ENCODE results near the gene CD93. TPM values are rescaled to one million over a fixed set of nuclear protein-coding genes. Genes with fewer than 3 reads are reported as not detected.

The CD93 gene
- polyA plus RNA-seq, 2 of the 4 experiments (the other 2 are of a cell fraction), result not detected

DNA sequence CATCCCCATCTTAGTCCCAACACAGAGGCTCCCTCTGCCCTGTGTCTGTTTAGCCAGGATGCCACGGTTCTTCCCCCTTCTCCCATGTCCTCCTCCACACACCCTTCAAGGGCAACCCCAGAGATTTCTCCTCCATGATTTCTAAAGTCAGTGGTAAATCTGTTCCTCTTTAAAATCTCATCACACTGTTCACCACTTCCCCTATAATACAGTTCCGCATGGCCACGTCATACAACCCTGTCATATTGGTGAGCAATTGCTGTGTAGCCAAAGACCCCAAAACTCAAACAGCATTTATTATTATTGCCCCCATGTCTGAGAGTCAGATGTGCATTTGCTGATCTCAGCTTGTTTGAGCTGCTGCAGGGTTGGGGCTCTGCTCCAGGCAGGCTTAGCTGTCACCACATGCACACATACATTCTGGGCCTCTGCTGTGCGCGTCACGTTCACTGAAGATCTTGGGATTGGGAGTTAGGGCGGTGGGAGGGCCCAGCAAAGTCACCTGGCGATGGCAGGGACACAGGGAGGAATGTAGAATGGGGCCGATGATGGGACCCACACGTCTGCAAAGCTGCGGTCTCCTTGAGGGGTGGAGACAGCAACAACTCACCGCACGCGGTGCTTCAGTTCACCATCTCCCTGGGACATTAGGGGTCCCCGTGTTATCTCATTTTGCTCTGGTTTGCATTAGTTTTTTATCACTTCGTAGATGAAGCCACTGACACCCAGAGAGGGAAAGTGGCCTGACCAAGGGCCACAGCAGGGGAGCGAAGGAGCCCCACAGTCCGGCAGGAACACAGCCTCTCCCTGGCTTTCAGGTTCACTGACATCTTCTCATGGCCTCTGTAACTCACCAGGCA is 36.9 kb upstream of the CD93 start:
- Histone ChIP-seq H3K9me3 (no peaks in the 10 kb centered on the region), H3K27ac (no peak overlapping the region), H3K4me1 (no peaks in the 10 kb centered on the region), H3K4me2 (no peak overlapping the region), H3K4me3 (no peak overlapping the region)
- ATAC-seq, result no peak
- ChIA-PET POLR2A (no interaction called here), CTCF (interaction anchor here (0.6 to 0.9 kb wide), 2 partner anchors 11 to 121 kb away, joined by 3 read pairs; no protein-coding TSS in a partner anchor)
- no peak for DNase-seq (ENCODE audit: low read depth in 1 of 2, low spot score in 1 of 2)
- no peak for FAIRE-seq
- WGBS (ENCODE audit: missing lambda C conversion rate), result 70% methylated on average over 16 of the region's 18 CpGs
- TF ChIP-seq MAFK (IDR thresholded peaks at IDR 0.05; ENCODE audit: partially characterized antibody), result peak; percentile 53
- TF ChIP-seq, protein P1, sequence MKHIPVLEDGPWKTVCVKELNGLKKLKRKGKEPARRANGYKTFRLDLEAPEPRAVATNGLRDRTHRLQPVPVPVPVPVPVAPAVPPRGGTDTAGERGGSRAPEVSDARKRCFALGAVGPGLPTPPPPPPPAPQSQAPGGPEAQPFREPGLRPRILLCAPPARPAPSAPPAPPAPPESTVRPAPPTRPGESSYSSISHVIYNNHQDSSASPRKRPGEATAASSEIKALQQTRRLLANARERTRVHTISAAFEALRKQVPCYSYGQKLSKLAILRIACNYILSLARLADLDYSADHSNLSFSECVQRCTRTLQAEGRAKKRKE (CRISPR knock-in tag; IDR thresholded peaks at IDR 0.05; ENCODE audit: low read depth), result no peak

DNA sequence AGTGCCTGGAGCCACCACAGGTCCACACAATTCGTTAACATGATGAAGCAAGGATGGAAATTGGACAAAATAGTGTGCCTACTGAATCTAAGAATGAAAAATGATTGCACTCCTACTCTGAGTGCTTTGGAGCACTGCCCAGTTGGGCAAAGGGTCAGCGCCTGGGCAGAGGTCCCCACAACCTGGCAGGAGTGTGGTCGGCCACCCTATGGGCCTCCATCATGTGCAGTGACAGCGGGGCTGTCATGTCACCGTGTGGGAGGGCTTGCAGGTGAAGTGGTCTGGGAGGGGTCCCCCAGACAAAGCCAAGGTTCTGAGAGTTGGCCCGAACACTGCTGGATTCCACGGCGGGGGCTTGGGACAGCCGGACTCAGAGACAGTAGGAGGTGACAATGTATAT is 36.2 kb upstream of the CD93 start:
- 38% methylated on average over 5 of the region's 9 CpGs for WGBS (ENCODE audit: missing lambda C conversion rate)
- TF ChIP-seq, protein P2, sequence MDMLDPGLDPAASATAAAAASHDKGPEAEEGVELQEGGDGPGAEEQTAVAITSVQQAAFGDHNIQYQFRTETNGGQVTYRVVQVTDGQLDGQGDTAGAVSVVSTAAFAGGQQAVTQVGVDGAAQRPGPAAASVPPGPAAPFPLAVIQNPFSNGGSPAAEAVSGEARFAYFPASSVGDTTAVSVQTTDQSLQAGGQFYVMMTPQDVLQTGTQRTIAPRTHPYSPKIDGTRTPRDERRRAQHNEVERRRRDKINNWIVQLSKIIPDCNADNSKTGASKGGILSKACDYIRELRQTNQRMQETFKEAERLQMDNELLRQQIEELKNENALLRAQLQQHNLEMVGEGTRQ (IDR thresholded peaks at IDR 0.05), result no peak
- TF ChIP-seq TP53 (CRISPR knock-in tag; IDR thresholded peaks at IDR 0.05) (no peak), RAD21 (conservative IDR thresholded peaks at IDR 0.05 in 1 of 2, IDR thresholded peaks at IDR 0.05 in 1 of 2) (no peak), BHLHE40 (IDR thresholded peaks at IDR 0.05; ENCODE audit: low read depth, low read length) (no peak), PBX3 (IDR thresholded peaks at IDR 0.05) (no peak), MAX (IDR thresholded peaks at IDR 0.05) (no peak), RNF2 (IDR thresholded peaks at IDR 0.05; ENCODE audit: borderline replicate concordance, low read depth) (no peak), EHF (CRISPR knock-in tag; IDR thresholded peaks at IDR 0.05) (no peak), RFX5 (IDR thresholded peaks at IDR 0.05) (no peak), SREBF2 (IDR thresholded peaks at IDR 0.05) (no peak), FOSB (CRISPR knock-in tag; IDR thresholded peaks at IDR 0.05) (no peak), HEYL (CRISPR knock-in tag; IDR thresholded peaks at IDR 0.05) (no peak), FOSL2 (IDR thresholded peaks at IDR 0.05) (no peak), FOSL2 (CRISPR knock-in tag; IDR thresholded peaks at IDR 0.05) (no peak), CTCF (IDR thresholded peaks at IDR 0.05) (no peak), ZNF302 (CRISPR knock-in tag; IDR thresholded peaks at IDR 0.05) (no peak), ZFP36 (IDR thresholded peaks at IDR 0.05; ENCODE audit: borderline replicate concordance, partially characterized antibody) (no peak), HOXB5 (CRISPR knock-in tag; IDR thresholded peaks at IDR 0.05) (no peak), PHF8 (IDR thresholded peaks at IDR 0.05; ENCODE audit: borderline replicate concordance, low read depth) (no peak)
- no peak overlapping the region for H3K4me3 ChIP-seq
- no peaks in the 10 kb centered on the region for H3K9me3 ChIP-seq
- POLR2A ChIA-PET, result no interaction called here
- H3K4me2 ChIP-seq, result no peak overlapping the region
- CTCF ChIA-PET, result no interaction called here
- FAIRE-seq (no peak), ATAC-seq (no peak), DNase-seq (ENCODE audit: low read depth in 1 of 2, low spot score in 1 of 2) (no peak)
- H3K27ac ChIP-seq, result no peak overlapping the region
- H3K4me1 ChIP-seq, result no peaks in the 10 kb centered on the region
